GM23338 (cell line): Measurements from ENCODE around the gene LMO7. TPM values are rescaled to one million over a fixed set of nuclear protein-coding genes. Genes with fewer than 3 reads are reported as not detected.

Source experiments
- ATAC-seq: fragments of 200-7000 bp; cut with Tn5 transposase; 3 replicates; pipeline ENCODE4 v1.9.1; 2020
- DNase-seq: peaks from one replicate; pipeline ENCODE4 v3.0.0-alpha.2; 2015; ENCODE audit warnings: low spot score
- H2AFZ ChIP-seq: fragments of 200-600 bp; sonication (generic); 2 replicates; pipeline ENCODE4 v1.8.0; 2016; ENCODE audit warnings: antibody characterized with exemption, mild to moderate bottlenecking, moderate library complexity
- H3F3A ChIP-seq: fragments of 200-600 bp; sonication (generic); replicated peaks from 2 replicates; pipeline ENCODE4 v1.8.0; 2017; ENCODE audit warnings: antibody characterized with exemption, mixed run types, low read depth
- H3K27ac ChIP-seq: fragments of 200-600 bp; sonication (generic); 2 replicates; pipeline ENCODE4 v1.6.1; 2016; ENCODE audit warnings: low read depth
- H3K27me3 ChIP-seq: fragments of 200-600 bp; sonication (generic); 2 replicates; pipeline ENCODE4 v1.8.0; 2016; ENCODE audit warnings: mild to moderate bottlenecking, mixed run types, moderate library complexity; ENCODE audit not compliant: insufficient read depth
- H3K36me3 ChIP-seq: fragments of 200-600 bp; sonication (generic); 2 replicates; pipeline ENCODE4 v1.8.0; 2016; ENCODE audit warnings: mild to moderate bottlenecking; ENCODE audit not compliant: insufficient read depth
- H3K4me1 ChIP-seq: fragments of 200-600 bp; sonication (generic); 2 replicates; pipeline ENCODE4 v1.8.0; 2016; ENCODE audit warnings: mild to moderate bottlenecking, moderate library complexity; ENCODE audit not compliant: insufficient read depth
- H3K4me2 ChIP-seq: fragments of 200-600 bp; sonication (generic); 2 replicates; pipeline ENCODE4 v1.7.1; 2017; ENCODE audit warnings: mixed run types
- H3K4me3 ChIP-seq: fragments of 200-600 bp; sonication (generic); 2 replicates; pipeline ENCODE4 v1.6.1; 2016; ENCODE audit warnings: mixed run types
- H3K79me2 ChIP-seq: fragments of 200-600 bp; sonication (generic); replicated peaks from 2 replicates; pipeline ENCODE4 v1.8.0; 2017; ENCODE audit warnings: mild to moderate bottlenecking; ENCODE audit not compliant: insufficient read depth
- H3K9me2 ChIP-seq: fragments of 200-600 bp; sonication (generic); 2 replicates; pipeline ENCODE4 v1.8.0; 2017; ENCODE audit not compliant: insufficient read depth
- H4K20me1 ChIP-seq: fragments of 200-600 bp; sonication (generic); replicated peaks from 2 replicates; pipeline ENCODE4 v1.8.0; 2017; ENCODE audit warnings: mild to moderate bottlenecking; ENCODE audit not compliant: insufficient read depth
- H3K27ac Mint-ChIP-seq: 2 replicates; pipeline ENCODE4 v1.8.0; 2020; ENCODE audit warnings: inconsistent platforms, mild to moderate bottlenecking, moderate library complexity, mixed read lengths
- H3K27me3 Mint-ChIP-seq: 3 replicates; pipeline ENCODE4 v1.8.0; 2022; ENCODE audit warnings: low read depth, mild to moderate bottlenecking, moderate library complexity, mixed read lengths, inconsistent platforms; ENCODE audit not compliant: insufficient read depth, poor library complexity
- H3K36me3 Mint-ChIP-seq: 3 replicates; pipeline ENCODE4 v1.8.0; 2021; ENCODE audit warnings: low read depth, mild to moderate bottlenecking, inconsistent platforms, moderate library complexity, mixed read lengths
- H3K4me1 Mint-ChIP-seq: 3 replicates; pipeline ENCODE4 v1.8.0; 2020; ENCODE audit warnings: mild to moderate bottlenecking, inconsistent platforms, mixed read lengths
- H3K4me3 Mint-ChIP-seq: 3 replicates; pipeline ENCODE4 v1.8.0; 2021; ENCODE audit warnings: moderate library complexity, mild to moderate bottlenecking, inconsistent platforms, mixed read lengths
- H3K9me3 Mint-ChIP-seq: 3 replicates; pipeline ENCODE4 v1.8.0; 2020; ENCODE audit warnings: moderate library complexity, mild to moderate bottlenecking, inconsistent platforms, mixed read lengths
- CREB1 ChIP-seq: fragments of 250-450 bp; sonication (Bioruptor Pico); IDR thresholded peaks from 2 replicates; pipeline ENCODE4 v1.5.0; 2020; ENCODE audit warnings: low read depth, mild to moderate bottlenecking, moderate library complexity
- JUNB ChIP-seq: IDR thresholded peaks from one replicate; pipeline ENCODE4 v1.6.1; 2016; ENCODE audit warnings: antibody characterized with exemption; ENCODE audit not compliant: unreplicated experiment
- NANOG ChIP-seq: IDR thresholded peaks from 2 replicates; pipeline ENCODE4 v1.6.1; 2016; ENCODE audit warnings: antibody characterized with exemption, borderline replicate concordance
- POLR2AphosphoS5 ChIP-seq: IDR thresholded peaks from 2 replicates; pipeline ENCODE4 v1.6.1; 2016; ENCODE audit warnings: antibody characterized with exemption, low read depth
- REST ChIP-seq: IDR thresholded peaks from one replicate; pipeline ENCODE4 v1.6.1; 2018; ENCODE audit warnings: antibody characterized with exemption; ENCODE audit not compliant: unreplicated experiment
- STAT1 ChIP-seq: IDR thresholded peaks from one replicate; pipeline ENCODE4 v1.6.1; 2016; ENCODE audit warnings: antibody characterized with exemption; ENCODE audit not compliant: unreplicated experiment
- ZNF114 ChIP-seq: fragments of 250-450 bp; sonication (Bioruptor Pico); IDR thresholded peaks from 2 replicates; pipeline ENCODE4 v1.5.0; 2020; ENCODE audit warnings: mild to moderate bottlenecking, moderate library complexity
- ZNF331 ChIP-seq: fragments of 250-450 bp; sonication (Bioruptor Pico); IDR thresholded peaks from 2 replicates; pipeline ENCODE4 v1.5.0; 2020; ENCODE audit warnings: low read depth, mild to moderate bottlenecking, moderate library complexity
- ZNF462 ChIP-seq: fragments of 250-450 bp; sonication (Bioruptor Pico); IDR thresholded peaks from 2 replicates; pipeline ENCODE4 v1.5.0; 2020; ENCODE audit warnings: mild to moderate bottlenecking, moderate library complexity
- polyA plus RNA-seq: library from polyadenylated mRNA; unstranded; fragments of >200 nt; fragmentation: Nextera tagmentation; extraction: Ambion mirVana; gene quantifications from 2 replicates; pipeline ENCODE4 v1.2.1, GENCODE V29; 2016
- total RNA-seq: library from RNA; depleted of rRNA; stranded (reverse); fragments of >200 nt; shearing (Covaris generic); gene quantifications from 2 replicates; pipeline ENCODE4 v1.2.3, GENCODE V29; 2014

Gene LMO7
- total and polyA plus RNA-seq, 2 experiments from 2014 or later, result 22.3 to 26.9 TPM

- H3K4me1 Mint-ChIP-seq, result no peaks in the 10 kb centered on the region
- no peaks in the 10 kb centered on the region for H3K4me1 ChIP-seq
- 0 out of 2 replicates have a peak, but pooled peaks cover 2% of the 10 kb centered on the region for H4K20me1 ChIP-seq
- DNase-seq, result no peak
- no peak overlapping the region for H3K27ac ChIP-seq
- H3K9me3 Mint-ChIP-seq, result no peaks in the 10 kb centered on the region
- no peak overlapping the region for H3K4me2 ChIP-seq
- no peaks in the 10 kb centered on the region for H3F3A ChIP-seq
- peaks cover 2% of the 10 kb centered on the region for H3K27me3 Mint-ChIP-seq
- no peaks in the 10 kb centered on the region for H3K9me2 ChIP-seq
- no peak overlapping the region for H2AFZ ChIP-seq
- no peaks in the 10 kb centered on the region for H3K79me2 ChIP-seq
- no peak overlapping the region for H3K27ac Mint-ChIP-seq
- no peaks in the 10 kb centered on the region for H3K27me3 ChIP-seq
- no peak for ATAC-seq
- H3K4me3 ChIP-seq, result no peak overlapping the region
- TF ChIP-seq JUNB (no peak), POLR2AphosphoS5 (no peak), ZNF462 (CRISPR knock-in tag) (no peak), CREB1 (CRISPR knock-in tag) (no peak), ZNF114 (CRISPR knock-in tag) (no peak), REST (no peak), STAT1 (no peak), NANOG (no peak), ZNF331 (CRISPR knock-in tag) (no peak)
- H3K36me3 Mint-ChIP-seq, result no peaks in the 10 kb centered on the region
- no peak overlapping the region for H3K4me3 Mint-ChIP-seq
- H3K36me3 ChIP-seq, result no peaks in the 10 kb centered on the region
Observed at GRCh38 chr13:75660694-75661093, 24.6 kb downstream of the LMO7 start.
